Endodermal cell (in vitro differentiated cells): ENCODE data around the gene PASK. TPM values are rescaled to one million over a fixed set of nuclear protein-coding genes. Genes with fewer than 3 reads are reported as not detected.

Experiments used
- DNase-seq: peaks from one replicate; pipeline ENCODE4 v3.0.0-alpha.2; 2017
- H3K27ac ChIP-seq: 2 replicates; pipeline ENCODE4 v1.5.1; 2013; ENCODE audit warnings: mild to moderate bottlenecking, low read depth, low read length, moderate library complexity
- H3K27me3 ChIP-seq: 2 replicates; pipeline ENCODE4 v1.6.1; 2013; ENCODE audit warnings: mild to moderate bottlenecking, low read length, moderate library complexity; ENCODE audit not compliant: insufficient read depth, control insufficient read depth, poor library complexity, severe bottlenecking
- H3K36me3 ChIP-seq: 2 replicates; pipeline ENCODE4 v1.7.0; 2013; ENCODE audit warnings: mild to moderate bottlenecking, low read length, moderate library complexity; ENCODE audit not compliant: control insufficient read depth, insufficient read depth
- H3K4me1 ChIP-seq: one replicate; pipeline ENCODE4 v1.7.0; 2013; ENCODE audit warnings: low read length; ENCODE audit not compliant: control insufficient read depth, insufficient read depth
- H3K4me3 ChIP-seq: 2 replicates; pipeline ENCODE4 v1.5.1; 2013; ENCODE audit warnings: mild to moderate bottlenecking, low read length, moderate library complexity
- H3K9ac ChIP-seq: 2 replicates; pipeline ENCODE4 v1.6.1; 2013; ENCODE audit warnings: mild to moderate bottlenecking, low read length, moderate library complexity; ENCODE audit not compliant: poor library complexity, severe bottlenecking; ENCODE audit errors: extremely low read depth
- H3K9me3 ChIP-seq: 2 replicates; pipeline ENCODE4 v1.6.1; 2013; ENCODE audit warnings: mild to moderate bottlenecking, low read length, moderate library complexity; ENCODE audit not compliant: control insufficient read depth
- H3K27ac Mint-ChIP-seq: 2 replicates; pipeline ENCODE4 v1.8.0; 2020; ENCODE audit warnings: mixed read lengths
- H3K27me3 Mint-ChIP-seq: 2 replicates; pipeline ENCODE4 v1.8.0; 2021; ENCODE audit warnings: mild to moderate bottlenecking, mixed read lengths; ENCODE audit not compliant: insufficient read depth
- H3K36me3 Mint-ChIP-seq: 2 replicates; pipeline ENCODE4 v1.8.0; 2020; ENCODE audit warnings: low read depth, mixed read lengths
- H3K4me1 Mint-ChIP-seq: 2 replicates; pipeline ENCODE4 v1.8.0; 2020; ENCODE audit warnings: mixed read lengths
- H3K4me3 Mint-ChIP-seq: 2 replicates; pipeline ENCODE4 v1.8.0; 2020; ENCODE audit warnings: mild to moderate bottlenecking, moderate library complexity, mixed read lengths
- H3K9me3 Mint-ChIP-seq: 2 replicates; pipeline ENCODE4 v1.8.0; 2020; ENCODE audit warnings: mild to moderate bottlenecking, mixed read lengths
- WGBS, 2 experiments: methylation state at CpG; one replicate each; pipeline versions ENCODE4 v1.1.5 to v1.1.7; 2013; ENCODE audit warnings: missing lambda C conversion rate in 2 of 2, mixed read lengths in 1 of 2; ENCODE audit not compliant: insufficient coverage in 1 of 2, insufficient read length in 1 of 2; 5-methylcytosine and 5-hydroxymethylcytosine counted together
- total RNA-seq, 2 donors: library from RNA; stranded (reverse); fragmentation: NEBNext Ultra II Directional in 1 of 2; extraction: Animal tissue kit (Norgen Biotek cat#: 25700) in 1 of 2; gene quantifications; 2 replicates in 1 of 2; 3 replicates in 1 of 2; pipeline ENCODE4 v1.2.1, GENCODE V29; 2021
- TF ChIP-seq, protein P1 (sequence below): fragments of 200-600 bp; sonication (generic); conservative IDR thresholded peaks from 2 replicates; pipeline ENCODE4 v1.5.0; 2021; ENCODE audit warnings: antibody characterized with exemption, mild to moderate bottlenecking

Gene PASK
- total RNA-seq, 2 donors from 2014 or later, result 76.5 to 94.5 TPM

- H3K4me1 Mint-ChIP-seq, result peaks cover 17% of the 10 kb centered on the region
- WGBS, 2 experiments, result 96 to 100% methylated on average over 2 to 3 of the region's 3 CpGs
- no peaks in the 10 kb centered on the region for H3K9me3 ChIP-seq
- no peaks in the 10 kb centered on the region for H3K4me1 ChIP-seq
- H3K27me3 ChIP-seq, result peaks cover 5% of the 10 kb centered on the region
- DNase-seq, result no peak
- H3K9me3 Mint-ChIP-seq, result no peaks in the 10 kb centered on the region
- H3K4me3 Mint-ChIP-seq, result no peak overlapping the region
- H3K36me3 Mint-ChIP-seq, result peaks cover 18% of the 10 kb centered on the region
- H3K27ac Mint-ChIP-seq, result no peak overlapping the region
- H3K27ac ChIP-seq, result no peak overlapping the region
- peaks cover 2% of the 10 kb centered on the region for H3K27me3 Mint-ChIP-seq
- no peak overlapping the region for H3K9ac ChIP-seq
- H3K4me3 ChIP-seq, result no peak overlapping the region
- TF ChIP-seq, protein P1, sequence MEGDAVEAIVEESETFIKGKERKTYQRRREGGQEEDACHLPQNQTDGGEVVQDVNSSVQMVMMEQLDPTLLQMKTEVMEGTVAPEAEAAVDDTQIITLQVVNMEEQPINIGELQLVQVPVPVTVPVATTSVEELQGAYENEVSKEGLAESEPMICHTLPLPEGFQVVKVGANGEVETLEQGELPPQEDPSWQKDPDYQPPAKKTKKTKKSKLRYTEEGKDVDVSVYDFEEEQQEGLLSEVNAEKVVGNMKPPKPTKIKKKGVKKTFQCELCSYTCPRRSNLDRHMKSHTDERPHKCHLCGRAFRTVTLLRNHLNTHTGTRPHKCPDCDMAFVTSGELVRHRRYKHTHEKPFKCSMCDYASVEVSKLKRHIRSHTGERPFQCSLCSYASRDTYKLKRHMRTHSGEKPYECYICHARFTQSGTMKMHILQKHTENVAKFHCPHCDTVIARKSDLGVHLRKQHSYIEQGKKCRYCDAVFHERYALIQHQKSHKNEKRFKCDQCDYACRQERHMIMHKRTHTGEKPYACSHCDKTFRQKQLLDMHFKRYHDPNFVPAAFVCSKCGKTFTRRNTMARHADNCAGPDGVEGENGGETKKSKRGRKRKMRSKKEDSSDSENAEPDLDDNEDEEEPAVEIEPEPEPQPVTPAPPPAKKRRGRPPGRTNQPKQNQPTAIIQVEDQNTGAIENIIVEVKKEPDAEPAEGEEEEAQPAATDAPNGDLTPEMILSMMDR, result no peak
- H3K36me3 ChIP-seq, result no peaks in the 10 kb centered on the region
These were observed 1.9 kb downstream of the PASK start for GRCh38 chr2:241147336-241147735.

GRCh38 chr2:241146286-241146685, 3.0 kb downstream of the PASK start:
- TF ChIP-seq, protein P1, result no peak
- no peak for DNase-seq
- Mint-ChIP-seq H3K27ac (peak overlapping the region; percentile 39), H3K4me3 (no peak overlapping the region), H3K9me3 (no peaks in the 10 kb centered on the region), H3K36me3 (peaks cover 27% of the 10 kb centered on the region), H3K27me3 (peaks cover 2% of the 10 kb centered on the region), H3K4me1 (peaks cover 15% of the 10 kb centered on the region)
- Histone ChIP-seq H3K9me3 (no peaks in the 10 kb centered on the region), H3K36me3 (no peaks in the 10 kb centered on the region), H3K4me1 (no peaks in the 10 kb centered on the region), H3K4me3 (no peak overlapping the region), H3K27me3 (peaks cover 5% of the 10 kb centered on the region), H3K27ac (no peak overlapping the region), H3K9ac (no peak overlapping the region)
- WGBS, 2 experiments, result 77 to 83% methylated on average over 1 to 3 of the region's 4 CpGs

DNA sequence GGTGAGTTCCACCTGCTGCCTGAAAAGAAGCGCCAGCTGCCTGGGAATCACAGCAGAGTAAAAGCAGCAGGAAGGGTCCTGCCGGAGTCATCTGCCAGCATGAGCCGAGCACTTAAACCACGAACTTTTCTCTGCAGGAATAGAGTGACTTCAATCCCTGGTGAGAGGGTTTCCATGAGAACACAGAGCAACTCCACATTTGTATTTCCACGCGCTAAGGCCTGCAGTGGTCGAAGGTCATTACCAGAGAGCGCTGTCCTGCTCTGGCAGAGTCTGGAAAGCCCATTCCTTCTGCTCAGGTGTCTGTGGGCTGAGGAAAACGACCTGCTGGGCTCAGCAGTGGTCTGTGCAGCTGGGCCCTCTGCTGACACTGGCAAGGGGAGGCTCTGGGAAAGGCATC, 6.7 kb downstream of the PASK start:
- Mint-ChIP-seq H3K4me3 (no peak overlapping the region), H3K27ac (no peak overlapping the region)
- TF ChIP-seq, protein P1, result no peak

More for the DNA sequence above, 6.7 kb downstream of the PASK start:
- 95% methylated on average over 8 to 9 of the region's 9 CpGs for WGBS, 2 experiments
- H3K9me3 Mint-ChIP-seq, result no peaks in the 10 kb centered on the region
- Histone ChIP-seq H3K9me3 (no peaks in the 10 kb centered on the region), H3K9ac (no peak overlapping the region), H3K36me3 (peaks cover 26% of the 10 kb centered on the region), H3K4me1 (no peaks in the 10 kb centered on the region), H3K27me3 (no peaks in the 10 kb centered on the region), H3K27ac (no peak overlapping the region), H3K4me3 (no peak overlapping the region)
- H3K36me3 Mint-ChIP-seq, result peaks cover 49% of the 10 kb centered on the region
- no peaks in the 10 kb centered on the region for H3K27me3 Mint-ChIP-seq
- no peak for DNase-seq
- H3K4me1 Mint-ChIP-seq, result no peaks in the 10 kb centered on the region
